Esophagus squamous epithelium (tissue), 5 donors: Measurements from ENCODE around the gene TRIM17. TPM values are rescaled to one million over a fixed set of nuclear protein-coding genes. Genes with fewer than 3 reads are reported as not detected.

Experiments used
- DNase-seq: peaks from one replicate; lab custom pipeline; 2025; lab: John Stamatoyannopoulos, UW
- H3K27ac ChIP-seq, 4 donors: fragments of 200-600 bp; sonication (generic); one replicate each; pipeline ENCODE4 v1.5.1; 2016 to 2019; ENCODE audit warnings: mild to moderate bottlenecking in 1 of 4
- H3K27me3 ChIP-seq, 4 donors: fragments of 200-600 bp; sonication (generic); 1 replicate in 3 of 4; 2 replicates in 1 of 4; pipeline versions ENCODE4 v1.5.1 to v1.6.0; 2017 to 2021; ENCODE audit warnings: antibody characterized with exemption in 1 of 4
- H3K36me3 ChIP-seq, 3 donors: fragments of 200-600 bp; sonication (generic); one replicate each; pipeline ENCODE4 v1.5.1; 2016 to 2019
- H3K4me1 ChIP-seq, 3 donors: fragments of 200-600 bp; sonication (generic); one replicate each; pipeline ENCODE4 v1.5.1; 2017 to 2019
- H3K4me3 ChIP-seq, 4 donors: fragments of 200-600 bp; sonication (generic); 1 replicate in 3 of 4; 2 replicates in 1 of 4; pipeline ENCODE4 v1.5.1; 2016 to 2019; ENCODE audit warnings: mild to moderate bottlenecking in 2 of 4, moderate library complexity in 1 of 4
- H3K9me3 ChIP-seq, 3 donors: fragments of 200-600 bp; sonication (generic); one replicate each; pipeline ENCODE4 v1.5.1; 2016 to 2019
- CTCF ChIP-seq, 6 experiments: fragments of 450-650 bp in 4 of 6; fragments of 200-600 bp in 2 of 6; sonication (generic) in 2 of 6; IDR thresholded peaks; one replicate each; pipeline ENCODE4 v1.5.1; 2016 to 2019; ENCODE audit warnings: antibody characterized with exemption in 6 of 6, mild to moderate bottlenecking in 4 of 6, moderate library complexity in 4 of 6
- POLR2A ChIP-seq, 4 donors: fragments of 450-650 bp; IDR thresholded peaks; one replicate each; pipeline ENCODE4 v1.6.1; 2017; ENCODE audit warnings: antibody characterized with exemption in 4 of 4, mild to moderate bottlenecking in 4 of 4, moderate library complexity in 3 of 4
- WGBS, 2 donors: methylation state at CpG; one replicate each; pipeline ENCODE4 v1.1.5; 2018; 5-methylcytosine and 5-hydroxymethylcytosine counted together
- intact Hi-C: fragments of 100-400 bp; cut with DNase I; formaldehyde crosslinking; loops from one replicate; pipeline ENCODE4 v1.15.0; 2022
- total RNA-seq, 4 donors: library from RNA; depleted of rRNA; stranded (reverse); fragments of >200 nt; gene quantifications; one replicate each; pipeline ENCODE4 v1.1.0, GENCODE V29; 2016
- donor health status: DM: yes; HTN: yes; CAD: no.

TRIM17 gene
- total RNA-seq, 4 donors from 2014 or later = 0.13 to 3.0 (median 0.99) TPM

- Histone ChIP-seq H3K4me3 (no peak overlapping the region), H3K36me3 (peaks cover 0 to 12% (median 0%) of the 10 kb centered on the region in 3 donors), H3K27me3 (peaks cover 0 to 41% (median 7%) of the 10 kb centered on the region in 4 donors), H3K4me1 (peaks cover 17 to 62% (median 18%) of the 10 kb centered on the region in 3 donors), H3K9me3 (no peaks in the 10 kb centered on the region), H3K27ac (peak overlapping the region in 1 of 4 donors; percentile 3)
- DNase-seq = no peak
- WGBS, 2 donors = 71 to 80% methylated on average over 2 to 4 of the region's 10 CpGs
- no peak for TF ChIP-seq POLR2A (IDR thresholded peaks at IDR 0.05)
- no peak for TF ChIP-seq CTCF (IDR thresholded peaks at IDR 0.05)
- intact Hi-C loops = no loop called here
These were observed 3.2 kb downstream of the TRIM17 start for GRCh38 chr1:228413241-228414010.

GRCh38 chr1:228411548-228412430, 4.9 kb downstream of the TRIM17 start:
- Histone ChIP-seq H3K27ac (no peak overlapping the region), H3K4me1 (peaks cover 18 to 62% (median 21%) of the 10 kb centered on the region in 3 donors), H3K27me3 (peaks cover 0 to 25% (median 7%) of the 10 kb centered on the region in 4 donors), H3K36me3 (peaks cover 0 to 12% (median 0%) of the 10 kb centered on the region in 3 donors), H3K4me3 (no peak overlapping the region), H3K9me3 (no peaks in the 10 kb centered on the region)
- TF ChIP-seq POLR2A (IDR thresholded peaks at IDR 0.05) (no peak), CTCF (IDR thresholded peaks at IDR 0.05) (no peak)
- intact Hi-C loops = no loop called here
- no peak for DNase-seq
- WGBS, 2 donors = 88 to 95% methylated on average over 4 to 6 of the region's 9 CpGs

- DNase-seq = no peak
- peaks cover 0 to 12% (median 0%) of the 10 kb centered on the region in 3 donors for H3K36me3 ChIP-seq
- H3K9me3 ChIP-seq = no peaks in the 10 kb centered on the region
- H3K27ac ChIP-seq = no peak overlapping the region
- no peak overlapping the region for H3K4me3 ChIP-seq
- H3K27me3 ChIP-seq = peaks cover 0 to 18% (median 4%) of the 10 kb centered on the region in 4 donors
- TF ChIP-seq POLR2A (IDR thresholded peaks at IDR 0.05) = no peak
- no peak for TF ChIP-seq CTCF (IDR thresholded peaks at IDR 0.05)
- intact Hi-C loops = no loop called here
- WGBS, 2 donors = 80 to 92% methylated on average over 3 to 5 of the region's 5 CpGs
- peaks cover 13 to 55% (median 15%) of the 10 kb centered on the region in 3 donors for H3K4me1 ChIP-seq
These were observed 5.5 kb downstream of the TRIM17 start for GRCh38 chr1:228411121-228411520.

DNA sequence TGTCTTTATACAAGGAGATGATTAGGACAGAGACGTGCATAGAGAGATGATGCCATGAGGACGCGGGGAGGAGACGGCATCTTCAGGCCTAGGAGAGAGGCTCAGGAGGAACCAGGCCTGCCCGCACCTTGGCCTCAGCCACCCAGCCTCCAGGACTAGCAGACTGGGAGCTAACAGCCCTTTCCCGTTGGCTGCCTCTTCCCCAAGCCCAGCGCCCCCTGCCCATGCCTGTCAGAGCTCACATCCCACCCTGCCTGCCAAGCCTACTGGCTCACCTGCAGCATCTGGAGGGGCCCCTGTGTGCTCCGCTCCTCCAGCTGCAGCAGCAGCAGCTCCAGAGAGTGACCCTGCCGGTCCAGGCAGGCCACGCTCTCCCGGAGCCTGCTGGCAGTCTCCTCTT, 6.0 kb downstream of the TRIM17 start:
- H3K4me1 ChIP-seq = peaks cover 13 to 54% (median 14%) of the 10 kb centered on the region in 3 donors
- H3K4me3 ChIP-seq = no peak overlapping the region
- TF ChIP-seq POLR2A (IDR thresholded peaks at IDR 0.05) (no peak), CTCF (IDR thresholded peaks at IDR 0.05) (no peak)
- no peak for DNase-seq
- no peak overlapping the region for H3K27ac ChIP-seq
- 87 to 91% methylated on average over 7 to 10 of the region's 11 CpGs for WGBS, 2 donors
- no peaks in the 10 kb centered on the region for H3K9me3 ChIP-seq
- H3K27me3 ChIP-seq = peaks cover 0 to 14% (median under 1%) of the 10 kb centered on the region in 4 donors
- intact Hi-C loops = no loop called here
- peaks cover 0 to 12% (median 0%) of the 10 kb centered on the region in 3 donors for H3K36me3 ChIP-seq
